Measurements from ENCODE around the gene EPDR1. TPM values are rescaled to one million over a fixed set of nuclear protein-coding genes. Genes with fewer than 3 reads are reported as not detected.

The EPDR1 gene
- polyA plus RNA-seq = 0.10 and 1.7 TPM in 2 replicates
- polyA minus RNA-seq = 2.7 TPM in 2 replicates

DNA sequence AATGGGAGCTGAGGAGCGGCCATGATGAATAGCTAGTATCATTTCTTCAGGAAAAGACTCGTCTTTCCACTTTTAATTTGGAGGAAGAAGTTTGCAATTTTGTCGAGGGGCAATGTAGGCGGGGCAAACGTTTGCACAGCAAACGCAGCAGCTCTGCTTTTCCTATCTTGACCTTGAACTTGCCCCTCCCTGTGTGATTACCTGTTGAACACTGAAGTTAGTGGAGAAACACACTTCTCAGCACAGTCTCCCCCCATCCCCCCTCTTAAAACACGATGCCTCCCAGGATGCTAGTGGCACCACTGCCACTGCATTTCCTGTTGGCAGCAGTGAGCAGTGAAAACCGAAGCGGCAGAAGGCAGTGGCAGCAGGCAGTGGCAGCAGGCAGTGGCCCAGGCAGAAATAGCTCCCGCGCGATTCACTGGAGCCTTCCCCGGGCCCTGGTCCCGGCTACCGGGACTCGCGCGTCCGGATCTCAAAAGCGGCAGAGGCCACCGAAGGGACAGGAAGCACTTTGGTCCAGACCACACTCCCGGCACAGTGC lies at the start of gene EPDR1:
Gene EPDR1, plus strand, starts transcription at position 336 of the 544 bp plus-strand sequence. CDS start 300 bp downstream, outside the sequence.
- Histone ChIP-seq H3K9me3 (ENCODE audit: low read length) (no peaks in the 10 kb centered on the region), H3K9me2 (ENCODE audit: insufficient read depth, low read length) (no peaks in the 10 kb centered on the region), H3K4me2 (ENCODE audit: low read length) (peak within 1 kb of the TSS; percentile 61), H2AFZ (ENCODE audit: low read depth, low read length) (no peak within 1 kb of the TSS), H3K9ac (ENCODE audit: low read length) (peak within 1 kb of the TSS; percentile 38), H3K36me3 (ENCODE audit: insufficient read depth, low read length) (no peaks in the 10 kb centered on the region), H3K27me3 (ENCODE audit: insufficient read depth, low read depth, low read length) (peaks cover 68% of the 10 kb centered on the region), H3F3A (ENCODE audit: insufficient read depth, low read length, poor library complexity, severe bottlenecking) (no peaks in the 10 kb centered on the region), H3K27ac (ENCODE audit: low read length) (no peak within 1 kb of the TSS), H3K4me3 (ENCODE audit: low read length) (peak within 1 kb of the TSS; percentile 72), H3K79me2 (replicated peaks; ENCODE audit: insufficient read depth, low read length) (no peaks in the 10 kb centered on the region), H4K20me1 (ENCODE audit: insufficient read depth) (no peaks in the 10 kb centered on the region)
- TF ChIP-seq POLR2AphosphoS5 (IDR thresholded peaks at IDR 0.05) (no peak), SMC3 (conservative IDR thresholded peaks at IDR 0.05; ENCODE audit: poor library complexity) (no peak)
- TF ChIP-seq, protein P1, sequence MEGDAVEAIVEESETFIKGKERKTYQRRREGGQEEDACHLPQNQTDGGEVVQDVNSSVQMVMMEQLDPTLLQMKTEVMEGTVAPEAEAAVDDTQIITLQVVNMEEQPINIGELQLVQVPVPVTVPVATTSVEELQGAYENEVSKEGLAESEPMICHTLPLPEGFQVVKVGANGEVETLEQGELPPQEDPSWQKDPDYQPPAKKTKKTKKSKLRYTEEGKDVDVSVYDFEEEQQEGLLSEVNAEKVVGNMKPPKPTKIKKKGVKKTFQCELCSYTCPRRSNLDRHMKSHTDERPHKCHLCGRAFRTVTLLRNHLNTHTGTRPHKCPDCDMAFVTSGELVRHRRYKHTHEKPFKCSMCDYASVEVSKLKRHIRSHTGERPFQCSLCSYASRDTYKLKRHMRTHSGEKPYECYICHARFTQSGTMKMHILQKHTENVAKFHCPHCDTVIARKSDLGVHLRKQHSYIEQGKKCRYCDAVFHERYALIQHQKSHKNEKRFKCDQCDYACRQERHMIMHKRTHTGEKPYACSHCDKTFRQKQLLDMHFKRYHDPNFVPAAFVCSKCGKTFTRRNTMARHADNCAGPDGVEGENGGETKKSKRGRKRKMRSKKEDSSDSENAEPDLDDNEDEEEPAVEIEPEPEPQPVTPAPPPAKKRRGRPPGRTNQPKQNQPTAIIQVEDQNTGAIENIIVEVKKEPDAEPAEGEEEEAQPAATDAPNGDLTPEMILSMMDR (IDR thresholded peaks at IDR 0.05; ENCODE audit: poor library complexity, severe bottlenecking) = peak; percentile 55

DNA sequence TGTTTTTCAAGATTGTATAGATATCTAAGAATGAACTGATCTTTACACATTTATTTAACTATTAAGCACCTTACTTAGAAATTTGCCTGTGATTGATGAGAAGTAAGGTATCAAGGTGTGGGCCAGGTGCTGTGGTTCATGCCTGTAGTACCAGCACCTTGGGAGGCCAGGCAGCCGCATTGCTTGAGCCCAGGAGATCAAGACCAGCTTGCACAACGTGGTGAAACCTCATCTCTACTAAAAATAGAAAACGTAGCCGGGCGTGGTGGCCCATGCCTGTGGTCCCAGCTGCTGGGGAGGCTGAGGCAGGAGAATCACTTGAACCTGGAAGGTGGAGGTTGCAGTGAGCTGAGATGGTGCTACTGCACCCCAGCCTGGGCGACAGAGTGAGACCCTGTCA lies 38.4 kb upstream of the EPDR1 start:
- Histone ChIP-seq H3K27ac (ENCODE audit: low read length) (no peak overlapping the region), H3K27me3 (ENCODE audit: insufficient read depth, low read depth, low read length) (no peaks in the 10 kb centered on the region), H2AFZ (ENCODE audit: low read depth, low read length) (no peak overlapping the region), H3K36me3 (ENCODE audit: insufficient read depth, low read length) (no peaks in the 10 kb centered on the region), H3F3A (ENCODE audit: insufficient read depth, low read length, poor library complexity, severe bottlenecking) (no peaks in the 10 kb centered on the region), H3K79me2 (replicated peaks; ENCODE audit: insufficient read depth, low read length) (no peaks in the 10 kb centered on the region), H4K20me1 (ENCODE audit: insufficient read depth) (no peaks in the 10 kb centered on the region), H3K4me3 (ENCODE audit: low read length) (no peak overlapping the region), H3K4me2 (ENCODE audit: low read length) (no peak overlapping the region), H3K9me2 (ENCODE audit: insufficient read depth, low read length) (no peaks in the 10 kb centered on the region), H3K9me3 (ENCODE audit: low read length) (no peaks in the 10 kb centered on the region), H3K9ac (ENCODE audit: low read length) (no peak overlapping the region)
- no peak for TF ChIP-seq EP300 (conservative IDR thresholded peaks at IDR 0.05; ENCODE audit: poor library complexity, severe bottlenecking)
- no peak for TF ChIP-seq SMC3 (conservative IDR thresholded peaks at IDR 0.05; ENCODE audit: poor library complexity)
- TF ChIP-seq POLR2AphosphoS5 (IDR thresholded peaks at IDR 0.05) = no peak
- TF ChIP-seq, protein P1 (IDR thresholded peaks at IDR 0.05; ENCODE audit: poor library complexity, severe bottlenecking) = no peak
- TF ChIP-seq RAD21 (conservative IDR thresholded peaks at IDR 0.05) = no peak
- no peak for TF ChIP-seq EZH2 (IDR thresholded peaks at IDR 0.05; ENCODE audit: borderline replicate concordance, insufficient read depth, low read length, poor library complexity, severe bottlenecking)
- no peak for TF ChIP-seq TAF1 (IDR thresholded peaks at IDR 0.05; ENCODE audit: low read depth)
- TF ChIP-seq, protein P2, sequence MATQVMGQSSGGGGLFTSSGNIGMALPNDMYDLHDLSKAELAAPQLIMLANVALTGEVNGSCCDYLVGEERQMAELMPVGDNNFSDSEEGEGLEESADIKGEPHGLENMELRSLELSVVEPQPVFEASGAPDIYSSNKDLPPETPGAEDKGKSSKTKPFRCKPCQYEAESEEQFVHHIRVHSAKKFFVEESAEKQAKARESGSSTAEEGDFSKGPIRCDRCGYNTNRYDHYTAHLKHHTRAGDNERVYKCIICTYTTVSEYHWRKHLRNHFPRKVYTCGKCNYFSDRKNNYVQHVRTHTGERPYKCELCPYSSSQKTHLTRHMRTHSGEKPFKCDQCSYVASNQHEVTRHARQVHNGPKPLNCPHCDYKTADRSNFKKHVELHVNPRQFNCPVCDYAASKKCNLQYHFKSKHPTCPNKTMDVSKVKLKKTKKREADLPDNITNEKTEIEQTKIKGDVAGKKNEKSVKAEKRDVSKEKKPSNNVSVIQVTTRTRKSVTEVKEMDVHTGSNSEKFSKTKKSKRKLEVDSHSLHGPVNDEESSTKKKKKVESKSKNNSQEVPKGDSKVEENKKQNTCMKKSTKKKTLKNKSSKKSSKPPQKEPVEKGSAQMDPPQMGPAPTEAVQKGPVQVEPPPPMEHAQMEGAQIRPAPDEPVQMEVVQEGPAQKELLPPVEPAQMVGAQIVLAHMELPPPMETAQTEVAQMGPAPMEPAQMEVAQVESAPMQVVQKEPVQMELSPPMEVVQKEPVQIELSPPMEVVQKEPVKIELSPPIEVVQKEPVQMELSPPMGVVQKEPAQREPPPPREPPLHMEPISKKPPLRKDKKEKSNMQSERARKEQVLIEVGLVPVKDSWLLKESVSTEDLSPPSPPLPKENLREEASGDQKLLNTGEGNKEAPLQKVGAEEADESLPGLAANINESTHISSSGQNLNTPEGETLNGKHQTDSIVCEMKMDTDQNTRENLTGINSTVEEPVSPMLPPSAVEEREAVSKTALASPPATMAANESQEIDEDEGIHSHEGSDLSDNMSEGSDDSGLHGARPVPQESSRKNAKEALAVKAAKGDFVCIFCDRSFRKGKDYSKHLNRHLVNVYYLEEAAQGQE (IDR thresholded peaks at IDR 0.05; ENCODE audit: borderline replicate concordance) = no peak
- no peak for TF ChIP-seq MXI1 (conservative IDR thresholded peaks at IDR 0.05; ENCODE audit: poor library complexity, severe bottlenecking)

All from neural cell (in vitro differentiated cells).